ENCODE data around the gene MARCHF5.
"Not testable (repeated sequence)": the region's sequence is repeated elsewhere in the genome, so short reads cannot be mapped to it uniquely, and the experiment has no call there.

The MARCHF5 gene

GRCh38 chr10:92323079-92323478, 32.1 kb downstream of the MARCHF5 start:
- DNase-seq (ENCODE audit: extremely low read depth, low read depth): no peak
- no peak overlapping the region for H3K4me3 ChIP-seq (replicated peaks; ENCODE audit: low read depth, low read length)
- no peak for TF ChIP-seq CTCF (IDR thresholded peaks at IDR 0.05; ENCODE audit: low read depth, low read length, missing control alignments)

DNA sequence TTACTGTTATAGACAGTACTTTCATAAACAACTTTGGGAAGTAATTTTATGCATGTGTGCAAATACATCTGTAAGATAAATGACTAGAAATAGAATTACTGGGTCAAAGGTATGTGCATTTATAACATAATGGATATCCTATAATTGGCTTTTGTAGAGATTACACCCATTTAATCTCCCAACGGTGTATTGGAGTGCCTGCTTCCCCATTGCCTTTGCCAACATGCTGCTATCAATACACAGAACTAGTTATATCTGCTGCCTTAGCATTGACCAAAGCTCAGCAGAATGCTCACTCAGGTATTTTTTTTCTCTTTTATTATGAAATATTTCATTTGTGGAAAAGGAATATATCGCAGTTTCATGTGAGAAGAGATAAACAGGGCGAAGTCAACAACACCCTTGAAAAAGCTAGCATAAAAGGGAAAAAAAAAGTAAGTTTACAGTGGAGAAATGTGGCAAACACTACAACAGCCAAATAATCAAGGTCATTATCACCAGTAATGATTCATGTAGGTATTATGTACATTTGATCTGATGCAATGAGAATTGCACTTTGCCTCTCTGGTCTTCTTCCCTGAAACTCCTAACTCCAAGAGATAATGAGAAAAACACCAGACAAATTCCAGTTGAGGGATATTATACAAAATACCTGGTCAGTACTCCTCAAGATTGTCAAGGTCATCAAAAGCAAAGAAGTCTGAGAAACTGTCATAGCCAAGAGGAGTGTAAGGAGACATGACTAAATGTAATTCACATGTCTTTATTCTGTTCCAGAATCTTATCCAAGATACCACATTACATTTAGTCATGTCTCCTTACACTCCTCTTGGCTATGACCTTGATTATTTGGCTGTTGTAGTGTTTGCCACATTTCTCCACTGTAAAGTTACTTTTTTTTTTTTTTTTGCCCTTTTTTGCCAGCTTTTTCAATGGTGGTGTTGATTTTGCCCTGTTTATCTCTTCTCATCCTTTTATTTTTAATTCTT, 36.8 kb downstream of the MARCHF5 start:
- DNase-seq (ENCODE audit: extremely low read depth, low read depth): no peak
- TF ChIP-seq CTCF (IDR thresholded peaks at IDR 0.05; ENCODE audit: low read depth, low read length, missing control alignments): no peak
- no peak overlapping the region for H3K4me3 ChIP-seq (replicated peaks; ENCODE audit: low read depth, low read length)

- no peak for DNase-seq (ENCODE audit: extremely low read depth, low read depth)
- TF ChIP-seq CTCF (IDR thresholded peaks at IDR 0.05; ENCODE audit: low read depth, low read length, missing control alignments): no peak
- H3K4me3 ChIP-seq (replicated peaks; ENCODE audit: low read depth, low read length): no peak overlapping the region
These were observed 38.0 kb downstream of the MARCHF5 start for GRCh38 chr10:92328993-92329392.

- H3K4me3 ChIP-seq (replicated peaks; ENCODE audit: low read depth, low read length); DNase-seq (ENCODE audit: extremely low read depth, low read depth): not testable (repeated sequence)
These were observed 39.0 kb downstream of the MARCHF5 start for GRCh38 chr10:92329927-92330326.

GRCh38 chr10:92342796-92343195, 51.8 kb downstream of the MARCHF5 start:
- no peak for DNase-seq (ENCODE audit: extremely low read depth, low read depth)
- H3K4me3 ChIP-seq (replicated peaks; ENCODE audit: low read depth, low read length): no peak overlapping the region
- no peak for TF ChIP-seq CTCF (IDR thresholded peaks at IDR 0.05; ENCODE audit: low read depth, low read length, missing control alignments)

- not testable (repeated sequence) for DNase-seq (ENCODE audit: extremely low read depth, low read depth); H3K4me3 ChIP-seq (replicated peaks; ENCODE audit: low read depth, low read length)
These were observed 54.6 kb downstream of the MARCHF5 start for GRCh38 chr10:92345575-92345974.

DNA sequence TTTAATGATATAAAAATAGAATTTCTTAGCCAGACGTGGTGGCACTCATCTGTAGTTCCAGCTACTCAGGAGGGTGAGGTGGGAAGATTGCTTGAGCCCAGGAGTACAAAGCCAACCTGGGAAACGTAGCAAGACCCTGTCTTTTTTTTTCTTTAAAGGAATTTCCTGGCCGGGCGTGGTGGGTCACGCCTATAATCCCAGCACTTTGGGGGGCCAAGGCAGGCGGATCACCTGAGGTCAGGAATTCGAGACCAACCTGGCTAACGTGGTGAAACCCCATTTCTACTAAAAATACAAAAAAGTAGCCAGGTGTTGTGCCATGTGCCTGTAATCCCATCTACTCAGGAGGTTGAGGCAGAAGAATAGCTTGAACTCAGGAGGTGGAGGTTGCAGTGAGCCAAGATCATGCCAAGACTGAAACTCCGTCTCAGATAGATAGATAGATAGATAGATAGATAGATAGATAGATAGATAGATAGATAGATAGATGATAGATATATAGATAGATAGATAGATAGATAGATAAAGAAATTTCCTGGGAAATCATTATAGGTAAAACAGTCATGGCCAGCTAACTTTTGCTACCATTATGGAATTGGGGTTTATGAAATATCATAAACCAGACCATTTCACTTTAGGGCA, 56.2 kb downstream of the MARCHF5 start:
- not testable (repeated sequence) for H3K4me3 ChIP-seq (replicated peaks; ENCODE audit: low read depth, low read length); DNase-seq (ENCODE audit: extremely low read depth, low read depth)

GRCh38 chr10:92350411-92350810, 59.4 kb downstream of the MARCHF5 start:
- no peak for TF ChIP-seq CTCF (IDR thresholded peaks at IDR 0.05; ENCODE audit: low read depth, low read length, missing control alignments)

More at GRCh38 chr10:92350411-92350810, 59.4 kb downstream of the MARCHF5 start:
- no peak overlapping the region for H3K4me3 ChIP-seq (replicated peaks; ENCODE audit: low read depth, low read length)
- DNase-seq (ENCODE audit: extremely low read depth, low read depth): no peak

Data from HFF-Myc (cell line).